K562 (cell line): ENCODE results near the gene PPARD. TPM values are rescaled to one million over a fixed set of nuclear protein-coding genes. Genes with fewer than 3 reads are reported as not detected.

Source experiments
- ATF6 ChIP-seq: sonication (generic); formaldehyde crosslinking; IDR thresholded peaks from 2 replicates; pipeline ENCODE4 v1.4.0; 2020; ENCODE audit warnings: mild to moderate bottlenecking, missing genetic modification reagents
- CREB1 ChIP-seq, 2 experiments: sonication (generic) in 1 of 2; formaldehyde crosslinking in 1 of 2; IDR thresholded peaks; 2 replicates each; pipeline versions ENCODE4 v1.6.1 to v1.8.0; 2012 to 2022; ENCODE audit warnings: inconsistent platforms in 1 of 2, mild to moderate bottlenecking in 1 of 2, missing genetic modification reagents in 1 of 2, moderate library complexity in 1 of 2
- CREB5 ChIP-seq: fragments of 250-450 bp; sonication (Bioruptor Pico); IDR thresholded peaks from 2 replicates; pipeline ENCODE4 v1.5.0; 2020; ENCODE audit warnings: mild to moderate bottlenecking
- CTBP1 ChIP-seq: fragments of 450-650 bp; IDR thresholded peaks from 2 replicates; pipeline ENCODE4 v1.6.1; 2016; ENCODE audit warnings: borderline replicate concordance
- E2F3 ChIP-seq: fragments of 250-450 bp; sonication (Bioruptor Pico); IDR thresholded peaks from 2 replicates; pipeline ENCODE4 v1.4.0; 2020; ENCODE audit warnings: mild to moderate bottlenecking
- ELF1 ChIP-seq: fragments of 200-800 bp; sonication (Bioruptor generic); IDR thresholded peaks from 2 replicates; pipeline ENCODE4 v1.6.1; 2016; ENCODE audit warnings: missing genetic modification characterization, missing compliant biosample characterization
- ETV5 ChIP-seq: sonication (generic); formaldehyde crosslinking; IDR thresholded peaks from 2 replicates; pipeline ENCODE4 v1.4.0; 2020; ENCODE audit warnings: low read depth, mild to moderate bottlenecking, missing genetic modification reagents
- FOXM1 ChIP-seq, 2 experiments: fragments of 450-650 bp in 1 of 2; sonication (generic) in 1 of 2; formaldehyde crosslinking in 1 of 2; IDR thresholded peaks; 2 replicates each; pipeline versions ENCODE4 v1.6.1 to v1.9.0; 2017 to 2022; ENCODE audit warnings: low read depth in 2 of 2, mild to moderate bottlenecking in 2 of 2, missing genetic modification reagents in 1 of 2, moderate library complexity in 1 of 2
- NONO ChIP-seq, 2 experiments: fragments of 200-400 bp in 1 of 2; fragments of 450-650 bp in 1 of 2; formaldehyde crosslinking in 1 of 2; IDR thresholded peaks; 2 replicates each; pipeline ENCODE4 v1.6.1; 2017; ENCODE audit warnings: low read depth in 2 of 2, mild to moderate bottlenecking in 2 of 2, moderate library complexity in 2 of 2, low read length in 1 of 2
- PHF21A ChIP-seq: fragments of 450-650 bp; IDR thresholded peaks from 2 replicates; pipeline ENCODE4 v1.6.1; 2017; ENCODE audit warnings: low read depth, borderline replicate concordance
- PML ChIP-seq: IDR thresholded peaks from 2 replicates; pipeline ENCODE4 v1.6.1; 2012; ENCODE audit warnings: low read length, inconsistent platforms
- POLR3G ChIP-seq: IDR thresholded peaks from 2 replicates; pipeline ENCODE4 v1.6.1; 2011; ENCODE audit not compliant: insufficient read length, insufficient replicate concordance; ENCODE audit errors: extremely low read depth
- SIN3B ChIP-seq: fragments of 450-650 bp; IDR thresholded peaks from 2 replicates; pipeline ENCODE4 v1.6.1; 2017; ENCODE audit warnings: low read depth, mild to moderate bottlenecking, moderate library complexity
- TSHZ1 ChIP-seq: fragments of 250-450 bp; sonication (Bioruptor Pico); IDR thresholded peaks from 2 replicates; pipeline ENCODE4 v1.4.0; 2020; ENCODE audit warnings: mild to moderate bottlenecking, moderate library complexity
- ZC3H4 ChIP-seq: sonication (generic); formaldehyde crosslinking; IDR thresholded peaks from 2 replicates; pipeline ENCODE4 v1.9.0; 2021; ENCODE audit warnings: missing genetic modification reagents, borderline replicate concordance
- polyA plus RNA-seq, 8 experiments: library from polyadenylated mRNA; depleted of rRNA in 4 of 8; stranded (reverse) in 5 of 8; unstranded in 3 of 8; fragments of >200 nt; fragmentation: Nextera tagmentation in 2 of 8; fragmentation: Illumina TruSeq in 1 of 8; extraction: Ambion mirVana in 2 of 8; extraction: Trizol in 1 of 8; gene quantifications; 2 replicates each; pipeline versions ENCODE4 v1.2.1 to v1.2.3, GENCODE V29; 2011 to 2014; ENCODE audit warnings: inconsistent platforms in 1 of 8, missing spikeins in 1 of 8
- total RNA-seq, 7 experiments: library from RNA; depleted of rRNA in 6 of 7; stranded (reverse); fragments of >200 nt in 6 of 7; fragmentation: Illumina TruSeq in 2 of 7; extraction: Trizol in 2 of 7; gene quantifications; 2 replicates each; pipeline versions ENCODE4 v1.2.1 to v1.2.3, GENCODE V29; 2011 to 2021; ENCODE audit warnings: low replicate concordance in 1 of 7
- TF ChIP-seq, protein P1 (sequence below): fragments of 250-450 bp; sonication (Bioruptor Pico); IDR thresholded peaks from 2 replicates; pipeline ENCODE4 v1.8.0; 2021; ENCODE audit warnings: moderate library complexity, mild to moderate bottlenecking, inconsistent platforms
- TF ChIP-seq, protein P2 (sequence below): fragments of 450-650 bp; formaldehyde crosslinking; IDR thresholded peaks from 2 replicates; pipeline ENCODE4 v1.4.0; 2022; ENCODE audit warnings: missing genetic modification characterization

The PPARD gene
- total and polyA plus RNA-seq, 9 of the 15 experiments (the other 6 are each of a cell fraction or from before 2014, with no cell fraction given), result 0.14 to 13.2 (median 3.8) TPM

DNA sequence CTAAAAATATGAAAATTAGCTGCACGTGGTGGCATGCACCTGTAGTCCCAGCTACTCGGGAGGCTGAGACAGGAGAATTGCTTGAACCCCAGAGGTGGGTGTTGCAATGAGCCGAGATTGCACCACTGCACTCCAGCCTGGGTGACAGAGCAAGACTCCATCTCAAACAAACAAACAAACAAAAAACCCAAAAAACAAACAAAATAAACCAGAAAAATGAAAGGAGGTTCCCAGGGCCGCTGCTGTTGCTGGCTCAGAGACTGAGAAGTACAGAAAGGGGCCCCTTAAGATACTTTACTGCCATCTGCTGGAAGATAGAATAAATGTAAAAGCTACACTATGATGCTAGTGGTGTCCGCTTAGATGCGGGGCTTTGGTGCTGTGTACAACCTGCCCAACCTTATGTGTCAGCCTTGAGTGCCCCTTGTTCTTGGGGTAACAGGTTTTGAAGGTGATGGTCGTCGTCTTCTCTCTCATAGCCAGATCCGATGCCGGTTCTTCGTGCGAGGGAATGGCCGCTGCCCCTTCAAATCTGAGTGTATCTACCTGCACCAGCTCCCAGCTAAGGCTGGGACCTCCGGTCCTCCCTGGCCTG is 107.0 kb downstream of the PPARD start (continued):
- TF ChIP-seq, protein P1, sequence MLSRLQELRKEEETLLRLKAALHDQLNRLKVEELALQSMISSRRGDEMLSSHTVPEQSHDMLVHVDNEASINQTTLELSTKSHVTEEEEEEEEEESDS (CRISPR knock-in tag), result no peak
- TF ChIP-seq PML, result no peak
- TF ChIP-seq E2F3 (CRISPR knock-in tag), result no peak
- TF ChIP-seq FOXM1 (IDR thresholded peaks at IDR 0.05; ENCODE audit: low read depth), result no peak
- no peak for TF ChIP-seq FOXM1 (CRISPR knock-in tag; IDR thresholded peaks at IDR 0.05; ENCODE audit: low read depth)
- TF ChIP-seq, protein P2, sequence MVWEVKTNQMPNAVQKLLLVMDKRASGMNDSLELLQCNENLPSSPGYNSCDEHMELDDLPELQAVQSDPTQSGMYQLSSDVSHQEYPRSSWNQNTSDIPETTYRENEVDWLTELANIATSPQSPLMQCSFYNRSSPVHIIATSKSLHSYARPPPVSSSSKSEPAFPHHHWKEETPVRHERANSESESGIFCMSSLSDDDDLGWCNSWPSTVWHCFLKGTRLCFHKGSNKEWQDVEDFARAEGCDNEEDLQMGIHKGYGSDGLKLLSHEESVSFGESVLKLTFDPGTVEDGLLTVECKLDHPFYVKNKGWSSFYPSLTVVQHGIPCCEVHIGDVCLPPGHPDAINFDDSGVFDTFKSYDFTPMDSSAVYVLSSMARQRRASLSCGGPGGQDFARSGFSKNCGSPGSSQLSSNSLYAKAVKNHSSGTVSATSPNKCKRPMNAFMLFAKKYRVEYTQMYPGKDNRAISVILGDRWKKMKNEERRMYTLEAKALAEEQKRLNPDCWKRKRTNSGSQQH (CRISPR knock-in tag), result 0 out of 2 replicates have a peak, but pooled peaks have one; percentile 74
- TF ChIP-seq ELF1 (tag), result no peak
- TF ChIP-seq TSHZ1 (CRISPR knock-in tag), result no peak
- TF ChIP-seq CREB1 (IDR thresholded peaks at IDR 0.05), result no peak
- TF ChIP-seq CREB1 (CRISPR knock-in tag; IDR thresholded peaks at IDR 0.05), result no peak
- TF ChIP-seq NONO (IDR thresholded peaks at IDR 0.05; ENCODE audit: low read depth in 2 of 2, low read length in 1 of 2), result no peak
- TF ChIP-seq CTBP1, result 0 out of 2 replicates have a peak, but pooled peaks have one; percentile 26
- 0 out of 2 replicates have a peak, but pooled peaks have one; percentile 59 for TF ChIP-seq ATF6 (CRISPR knock-in tag)
- no peak for TF ChIP-seq CREB5
- TF ChIP-seq ZC3H4 (CRISPR knock-in tag), result no peak
- no peak for TF ChIP-seq PHF21A
- TF ChIP-seq ETV5 (CRISPR knock-in tag), result peak; percentile 36; the same call in 1 of the 2 replicates
- TF ChIP-seq POLR3G, result no peak
- TF ChIP-seq SIN3B, result no peak
